Skeletal muscle cell (primary cell): ENCODE results near the gene ANK2.
A peak's percentile ranks its signal among the peaks of the same experiment; 100 is the strongest.

Experiments used
- DNase-seq: peaks from one replicate; pipeline ENCODE4 v3.0.0-alpha.2; 2010; ENCODE audit warnings: low read depth
- H3K4me3 ChIP-seq: 2 replicates; pipeline ENCODE4 v1.5.1; 2011; ENCODE audit warnings: low read depth, mild to moderate bottlenecking, control low read depth, low read length, moderate library complexity

ANK2 gene

GRCh38 chr4:113406723-113407016, 357.2 kb downstream of the ANK2 start:
- no peak overlapping the region for H3K4me3 ChIP-seq
- no peak for DNase-seq

- no peak overlapping the region for H3K4me3 ChIP-seq
- DNase-seq: no peak
These were observed 358.0 kb downstream of the ANK2 start for GRCh38 chr4:113407409-113407808.

- H3K4me3 ChIP-seq: no peak overlapping the region
- no peak for DNase-seq
These were observed 359.7 kb downstream of the ANK2 start for GRCh38 chr4:113409181-113409580.

- DNase-seq: no peak
- no peak overlapping the region for H3K4me3 ChIP-seq
These were observed 361.2 kb downstream of the ANK2 start for GRCh38 chr4:113410686-113411085.

GRCh38 chr4:113411496-113411938, 362.1 kb downstream of the ANK2 start:
- peak; percentile 91 for DNase-seq

DNA sequence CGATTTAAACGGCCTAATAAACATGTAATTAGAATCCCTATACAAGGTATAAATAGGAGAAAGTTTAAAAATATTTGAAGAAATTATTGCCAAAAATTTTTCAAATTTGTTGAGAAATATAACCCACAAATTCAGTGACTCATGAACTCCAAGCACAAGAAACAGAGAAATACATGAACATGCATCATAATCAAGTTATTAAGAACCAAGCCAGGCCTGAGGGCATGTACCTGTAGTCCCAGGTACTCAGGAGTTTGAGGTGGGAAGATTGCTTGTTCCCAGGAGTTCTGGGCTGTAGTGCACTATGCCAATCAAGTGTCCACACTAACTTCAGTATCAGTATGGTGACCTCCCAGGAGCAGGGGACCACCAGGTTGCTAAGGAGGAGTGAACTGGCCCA, 370.2 kb downstream of the ANK2 start:
- no peak for DNase-seq

More at GRCh38 chr4:113411496-113411938, 362.1 kb downstream of the ANK2 start:
- H3K4me3 ChIP-seq: no peak overlapping the region

DNA sequence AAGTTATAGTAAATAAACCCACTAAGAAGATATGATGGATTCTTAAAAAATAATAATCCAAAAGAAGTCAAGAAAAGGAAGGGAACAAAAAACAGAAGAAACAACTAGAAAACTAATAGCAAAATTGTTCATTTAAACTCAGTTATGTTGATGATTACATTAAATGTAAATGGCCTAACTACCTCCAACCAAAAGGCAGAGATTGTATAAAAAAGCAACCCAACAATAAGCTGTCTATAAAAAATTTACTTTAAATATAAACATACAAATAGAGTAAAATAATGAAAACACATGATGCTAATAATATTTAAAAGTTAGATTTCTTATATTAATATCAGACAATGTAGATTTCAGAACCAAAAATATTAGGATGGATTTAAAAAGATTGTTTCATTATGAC, 371.5 kb downstream of the ANK2 start:
- DNase-seq: no peak
- H3K4me3 ChIP-seq: no peak overlapping the region

More for the DNA sequence above, 370.2 kb downstream of the ANK2 start:
- no peak overlapping the region for H3K4me3 ChIP-seq

DNA sequence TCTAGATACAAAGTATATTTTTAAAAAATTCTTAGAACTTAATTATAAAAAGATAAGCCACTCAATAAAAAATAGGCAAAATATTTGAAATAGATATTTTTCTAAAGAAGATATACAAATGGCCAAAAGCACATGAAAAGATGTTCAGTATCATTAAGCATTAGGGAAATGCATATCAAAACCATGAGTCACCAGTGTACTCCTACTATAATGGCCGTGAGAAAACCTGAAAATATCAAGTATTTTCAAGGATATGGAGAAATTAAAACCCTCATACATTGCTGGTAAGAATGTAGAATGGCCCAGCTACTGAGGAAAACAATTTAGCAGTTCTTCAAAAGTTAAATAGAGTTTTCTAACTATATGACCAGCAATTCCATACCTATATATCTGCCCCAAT, 374.2 kb downstream of the ANK2 start:
- DNase-seq: no peak

GRCh38 chr4:113433116-113433515, 383.7 kb downstream of the ANK2 start:
- no peak for DNase-seq
- H3K4me3 ChIP-seq: no peak overlapping the region

More for the DNA sequence above, 374.2 kb downstream of the ANK2 start:
- H3K4me3 ChIP-seq: no peak overlapping the region
